ENCODE measurements around the gene CLC.

- TF ChIP-seq, protein P1, sequence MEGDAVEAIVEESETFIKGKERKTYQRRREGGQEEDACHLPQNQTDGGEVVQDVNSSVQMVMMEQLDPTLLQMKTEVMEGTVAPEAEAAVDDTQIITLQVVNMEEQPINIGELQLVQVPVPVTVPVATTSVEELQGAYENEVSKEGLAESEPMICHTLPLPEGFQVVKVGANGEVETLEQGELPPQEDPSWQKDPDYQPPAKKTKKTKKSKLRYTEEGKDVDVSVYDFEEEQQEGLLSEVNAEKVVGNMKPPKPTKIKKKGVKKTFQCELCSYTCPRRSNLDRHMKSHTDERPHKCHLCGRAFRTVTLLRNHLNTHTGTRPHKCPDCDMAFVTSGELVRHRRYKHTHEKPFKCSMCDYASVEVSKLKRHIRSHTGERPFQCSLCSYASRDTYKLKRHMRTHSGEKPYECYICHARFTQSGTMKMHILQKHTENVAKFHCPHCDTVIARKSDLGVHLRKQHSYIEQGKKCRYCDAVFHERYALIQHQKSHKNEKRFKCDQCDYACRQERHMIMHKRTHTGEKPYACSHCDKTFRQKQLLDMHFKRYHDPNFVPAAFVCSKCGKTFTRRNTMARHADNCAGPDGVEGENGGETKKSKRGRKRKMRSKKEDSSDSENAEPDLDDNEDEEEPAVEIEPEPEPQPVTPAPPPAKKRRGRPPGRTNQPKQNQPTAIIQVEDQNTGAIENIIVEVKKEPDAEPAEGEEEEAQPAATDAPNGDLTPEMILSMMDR (IDR thresholded peaks at IDR 0.05): no peak
- TF ChIP-seq EP300 (IDR thresholded peaks at IDR 0.05) (no peak), POLR2A (IDR thresholded peaks at IDR 0.05) (no peak)
Measured at GRCh38 chr19:39736088-39736487, 1.7 kb downstream of the CLC start.

All from ovary (tissue), 3 donors.